ENCODE data around the gene AGGF1. TPM values are rescaled to one million over a fixed set of nuclear protein-coding genes. Genes with fewer than 3 reads are reported as not detected.
"Not testable (repeated sequence)": the region's sequence is repeated elsewhere in the genome, so short reads cannot be mapped to it uniquely, and the experiment has no call there.

Gene AGGF1
- total RNA-seq, 1 donor from 2014 or later, result 18.1 TPM

DNA sequence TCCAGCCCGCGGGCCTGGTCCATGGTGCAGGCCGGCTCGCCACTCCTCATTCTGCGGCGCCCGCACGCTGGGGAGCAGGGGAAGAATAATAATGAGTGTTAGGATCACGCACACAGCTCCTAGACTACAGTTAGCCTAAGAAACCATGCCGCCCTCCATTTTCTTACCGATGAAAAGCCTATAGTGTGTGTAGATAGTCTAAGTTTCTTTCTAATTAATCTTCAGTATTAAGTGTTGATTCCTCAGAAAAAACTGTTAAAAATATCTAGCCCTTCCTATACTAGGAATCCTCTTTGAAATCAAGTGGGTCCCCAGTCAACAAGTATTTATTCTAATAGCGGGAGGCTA lies 47.6 kb downstream of the AGGF1 start:
- H3K27ac Mint-ChIP-seq (ENCODE audit: unreplicated experiment), result no peak overlapping the region

DNA sequence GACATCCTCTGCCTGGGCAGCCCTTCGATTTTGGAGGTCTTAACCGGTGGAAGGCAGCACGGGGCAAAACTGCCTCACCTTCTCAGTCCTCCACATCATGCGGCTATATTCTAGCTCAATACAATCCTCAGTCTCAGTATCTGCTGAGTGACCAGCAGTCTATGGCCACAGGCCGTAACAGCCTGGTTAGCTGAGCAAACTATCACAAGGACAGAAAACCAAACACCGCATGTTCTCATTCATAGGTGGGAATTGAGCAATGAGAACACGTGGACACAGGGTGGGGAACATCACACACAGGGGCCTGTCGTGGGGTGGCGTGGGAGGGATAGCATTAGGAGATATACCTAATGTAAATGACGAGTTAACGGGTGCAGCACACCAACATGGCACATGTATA lies 50.3 kb downstream of the AGGF1 start:
- H3K27me3 Mint-ChIP-seq (ENCODE audit: unreplicated experiment); H3K4me1 Mint-ChIP-seq (ENCODE audit: unreplicated experiment); DNase-seq (ENCODE audit: low spot score); H3K27ac Mint-ChIP-seq (ENCODE audit: unreplicated experiment); H3K9me3 Mint-ChIP-seq (ENCODE audit: unreplicated experiment); H3K4me3 Mint-ChIP-seq (ENCODE audit: unreplicated experiment): not testable (repeated sequence)
- H3K36me3 Mint-ChIP-seq (ENCODE audit: low read depth, unreplicated experiment), result peaks cover 11% of the 10 kb centered on the region

More for the DNA sequence above, 47.6 kb downstream of the AGGF1 start:
- Mint-ChIP-seq H3K4me3 (ENCODE audit: unreplicated experiment) (peak overlapping the region; percentile 72), H3K27me3 (ENCODE audit: unreplicated experiment) (peaks cover 1% of the 10 kb centered on the region), H3K9me3 (ENCODE audit: unreplicated experiment) (no peaks in the 10 kb centered on the region), H3K36me3 (ENCODE audit: low read depth, unreplicated experiment) (peaks cover 4% of the 10 kb centered on the region), H3K4me1 (ENCODE audit: unreplicated experiment) (no peaks in the 10 kb centered on the region)
- DNase-seq (ENCODE audit: low spot score), result no peak
- TF ChIP-seq, protein P1, sequence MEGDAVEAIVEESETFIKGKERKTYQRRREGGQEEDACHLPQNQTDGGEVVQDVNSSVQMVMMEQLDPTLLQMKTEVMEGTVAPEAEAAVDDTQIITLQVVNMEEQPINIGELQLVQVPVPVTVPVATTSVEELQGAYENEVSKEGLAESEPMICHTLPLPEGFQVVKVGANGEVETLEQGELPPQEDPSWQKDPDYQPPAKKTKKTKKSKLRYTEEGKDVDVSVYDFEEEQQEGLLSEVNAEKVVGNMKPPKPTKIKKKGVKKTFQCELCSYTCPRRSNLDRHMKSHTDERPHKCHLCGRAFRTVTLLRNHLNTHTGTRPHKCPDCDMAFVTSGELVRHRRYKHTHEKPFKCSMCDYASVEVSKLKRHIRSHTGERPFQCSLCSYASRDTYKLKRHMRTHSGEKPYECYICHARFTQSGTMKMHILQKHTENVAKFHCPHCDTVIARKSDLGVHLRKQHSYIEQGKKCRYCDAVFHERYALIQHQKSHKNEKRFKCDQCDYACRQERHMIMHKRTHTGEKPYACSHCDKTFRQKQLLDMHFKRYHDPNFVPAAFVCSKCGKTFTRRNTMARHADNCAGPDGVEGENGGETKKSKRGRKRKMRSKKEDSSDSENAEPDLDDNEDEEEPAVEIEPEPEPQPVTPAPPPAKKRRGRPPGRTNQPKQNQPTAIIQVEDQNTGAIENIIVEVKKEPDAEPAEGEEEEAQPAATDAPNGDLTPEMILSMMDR (IDR thresholded peaks at IDR 0.05; ENCODE audit: unreplicated experiment), result peak; percentile 1

DNA sequence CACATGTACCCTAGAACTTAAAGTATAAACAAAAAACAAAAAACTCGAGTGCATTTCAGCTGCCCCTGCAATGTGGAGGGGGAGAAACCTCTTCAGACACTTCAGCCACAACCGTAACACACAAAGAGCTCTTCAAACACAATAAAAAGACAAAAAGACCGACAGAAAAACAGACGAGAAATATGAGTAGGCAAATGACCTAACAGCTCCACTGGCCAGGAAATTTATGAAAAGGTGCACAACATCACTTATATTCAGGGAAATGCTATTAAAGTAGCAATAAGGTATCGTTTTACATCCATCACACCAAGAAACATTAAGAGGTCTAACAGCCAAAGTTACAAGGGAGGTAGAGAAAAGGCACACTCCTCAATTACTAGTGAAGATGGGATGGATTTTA lies 50.7 kb downstream of the AGGF1 start:
- DNase-seq (ENCODE audit: low spot score), result no peak
- H3K9me3 Mint-ChIP-seq (ENCODE audit: unreplicated experiment), result no peaks in the 10 kb centered on the region

DNA sequence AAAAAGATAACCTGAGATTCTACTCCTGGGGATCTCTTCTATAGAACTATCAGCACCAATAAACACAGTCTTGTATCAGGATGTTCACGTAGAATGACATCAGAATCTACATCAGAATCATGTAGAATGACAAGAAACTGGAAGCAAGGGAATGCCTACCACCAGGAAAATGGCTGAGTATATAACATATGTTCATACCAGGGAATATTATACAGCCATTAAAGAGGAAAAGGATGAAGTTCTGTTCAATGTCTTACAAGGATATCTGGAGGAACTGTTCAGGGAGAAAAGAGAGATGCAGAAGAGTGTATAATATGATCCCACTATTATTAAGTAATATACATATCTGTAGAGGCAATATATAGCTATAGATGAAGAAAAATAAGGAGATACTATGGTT lies 52.1 kb downstream of the AGGF1 start:
- TF ChIP-seq, protein P1 (IDR thresholded peaks at IDR 0.05; ENCODE audit: unreplicated experiment), result no peak
- DNase-seq (ENCODE audit: low spot score), result no peak
- Mint-ChIP-seq H3K27ac (ENCODE audit: unreplicated experiment) (no peak overlapping the region), H3K36me3 (ENCODE audit: low read depth, unreplicated experiment) (peaks cover 7% of the 10 kb centered on the region), H3K9me3 (ENCODE audit: unreplicated experiment) (no peaks in the 10 kb centered on the region), H3K4me3 (ENCODE audit: unreplicated experiment) (no peak overlapping the region), H3K27me3 (ENCODE audit: unreplicated experiment) (peaks cover 3% of the 10 kb centered on the region), H3K4me1 (ENCODE audit: unreplicated experiment) (peaks cover 8% of the 10 kb centered on the region)

More for the DNA sequence above, 50.7 kb downstream of the AGGF1 start:
- Mint-ChIP-seq H3K4me1 (ENCODE audit: unreplicated experiment) (no peaks in the 10 kb centered on the region), H3K27ac (ENCODE audit: unreplicated experiment) (no peak overlapping the region), H3K36me3 (ENCODE audit: low read depth, unreplicated experiment) (peaks cover 11% of the 10 kb centered on the region), H3K4me3 (ENCODE audit: unreplicated experiment) (no peak overlapping the region), H3K27me3 (ENCODE audit: unreplicated experiment) (peaks cover 3% of the 10 kb centered on the region)
- TF ChIP-seq, protein P1 (IDR thresholded peaks at IDR 0.05; ENCODE audit: unreplicated experiment), result no peak

DNA sequence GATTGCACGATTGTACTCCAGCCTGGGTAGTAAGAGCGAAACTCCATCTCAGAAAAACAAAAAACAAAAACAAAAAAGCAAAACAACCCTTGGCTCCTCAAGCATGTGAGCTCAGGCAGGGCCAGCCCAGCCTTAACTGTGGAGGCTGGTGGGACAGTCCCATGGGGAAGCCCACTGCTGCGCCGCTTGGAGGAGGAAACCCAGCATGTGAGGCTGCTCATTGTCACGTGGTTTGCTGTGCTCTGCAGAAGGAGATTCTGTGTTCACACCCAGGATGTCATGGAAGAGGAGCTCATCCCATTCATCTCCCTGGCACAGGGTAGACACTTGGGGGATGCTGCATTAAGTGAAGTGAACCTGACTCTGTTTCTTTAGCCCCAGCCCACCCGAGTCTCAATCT lies 52.9 kb downstream of the AGGF1 start:
- TF ChIP-seq, protein P1 (IDR thresholded peaks at IDR 0.05; ENCODE audit: unreplicated experiment), result no peak
- Mint-ChIP-seq H3K4me1 (ENCODE audit: unreplicated experiment) (peaks cover 14% of the 10 kb centered on the region), H3K27me3 (ENCODE audit: unreplicated experiment) (peaks cover 3% of the 10 kb centered on the region), H3K27ac (ENCODE audit: unreplicated experiment) (no peak overlapping the region), H3K9me3 (ENCODE audit: unreplicated experiment) (no peaks in the 10 kb centered on the region), H3K4me3 (ENCODE audit: unreplicated experiment) (no peak overlapping the region), H3K36me3 (ENCODE audit: low read depth, unreplicated experiment) (peaks cover 7% of the 10 kb centered on the region)
- DNase-seq (ENCODE audit: low spot score), result no peak

DNA sequence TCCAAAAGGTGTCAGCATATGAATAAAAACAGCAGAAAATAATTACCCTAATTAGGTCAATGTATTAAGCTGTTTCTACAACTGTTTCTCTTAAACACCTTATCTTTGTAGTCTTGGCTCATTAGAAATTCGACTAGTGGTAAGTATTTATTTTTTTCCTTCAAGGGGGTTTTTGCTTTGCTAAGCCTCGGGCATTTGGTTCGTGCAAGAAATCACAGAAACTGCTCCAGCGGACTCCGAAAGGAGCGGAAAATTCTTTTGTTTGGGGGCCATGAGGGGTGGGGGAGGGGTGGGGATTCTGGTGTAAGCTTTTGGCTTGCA lies 56.1 kb downstream of the AGGF1 start:
- Mint-ChIP-seq H3K4me1 (ENCODE audit: unreplicated experiment) (peaks cover 18% of the 10 kb centered on the region), H3K9me3 (ENCODE audit: unreplicated experiment) (no peaks in the 10 kb centered on the region), H3K27me3 (ENCODE audit: unreplicated experiment) (peaks cover 7% of the 10 kb centered on the region), H3K27ac (ENCODE audit: unreplicated experiment) (peak overlapping the region; percentile 99), H3K36me3 (ENCODE audit: low read depth, unreplicated experiment) (peaks cover 14% of the 10 kb centered on the region), H3K4me3 (ENCODE audit: unreplicated experiment) (peak overlapping the region; percentile 99)
- TF ChIP-seq, protein P1 (IDR thresholded peaks at IDR 0.05; ENCODE audit: unreplicated experiment), result no peak
- no peak for DNase-seq (ENCODE audit: low spot score)

Measured in endothelial cell (in vitro differentiated cells).